HG03097 (cell line): Measurements from ENCODE around the gene MIF.

Source experiments
- ATAC-seq: cut with Tn5 transposase; IDR thresholded peaks from one replicate; pipeline ENCODE4 v1.9.1; 2021; ENCODE audit not compliant: unreplicated experiment, low FRiP score

The MIF gene

GRCh38 chr22:23875801-23876200 is 18.4 kb upstream of the MIF start:
- no peak for ATAC-seq

DNA sequence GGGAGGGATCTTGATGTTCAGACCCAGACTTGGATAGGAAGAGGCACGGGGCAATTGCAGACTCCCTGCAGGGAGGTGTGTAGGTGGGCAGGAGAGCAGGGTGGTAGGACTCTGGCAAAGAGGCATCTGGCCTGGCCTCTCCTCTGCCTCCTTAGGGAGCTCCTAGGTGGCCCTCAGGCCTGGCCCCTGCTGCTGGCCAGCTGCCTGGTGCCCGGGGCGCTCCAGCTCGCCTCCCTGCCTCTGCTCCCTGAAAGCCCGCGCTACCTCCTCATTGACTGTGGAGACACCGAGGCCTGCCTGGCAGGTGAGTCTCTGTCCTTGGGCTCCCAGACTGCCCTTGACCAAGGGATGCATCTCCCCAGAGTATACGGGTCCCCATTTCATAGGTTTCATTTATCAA is 16.6 kb upstream of the MIF start:
- no peak for ATAC-seq

DNA sequence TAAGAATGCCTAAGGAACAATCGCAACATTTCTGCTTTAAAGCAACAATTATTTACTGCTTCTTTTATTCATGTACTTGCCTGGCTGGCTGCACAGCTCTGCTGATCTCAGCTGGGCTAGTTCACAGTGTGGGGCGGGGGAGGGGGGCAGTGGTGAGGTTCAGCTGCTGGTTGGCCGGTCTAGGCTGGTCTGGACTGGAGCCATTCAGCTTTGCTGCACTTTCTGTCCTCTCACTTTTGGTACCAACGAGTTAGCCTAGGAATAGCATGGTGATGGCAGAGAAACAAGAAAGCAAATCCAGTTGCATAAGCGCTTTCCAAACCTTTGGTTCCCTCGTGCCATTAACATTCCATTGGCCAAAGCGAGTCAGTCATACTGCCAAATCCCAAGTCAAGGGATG is 16.0 kb upstream of the MIF start:
- ATAC-seq = no peak

- no peak for ATAC-seq
These were observed 11.8 kb upstream of the MIF start for GRCh38 chr22:23882370-23882769.

DNA sequence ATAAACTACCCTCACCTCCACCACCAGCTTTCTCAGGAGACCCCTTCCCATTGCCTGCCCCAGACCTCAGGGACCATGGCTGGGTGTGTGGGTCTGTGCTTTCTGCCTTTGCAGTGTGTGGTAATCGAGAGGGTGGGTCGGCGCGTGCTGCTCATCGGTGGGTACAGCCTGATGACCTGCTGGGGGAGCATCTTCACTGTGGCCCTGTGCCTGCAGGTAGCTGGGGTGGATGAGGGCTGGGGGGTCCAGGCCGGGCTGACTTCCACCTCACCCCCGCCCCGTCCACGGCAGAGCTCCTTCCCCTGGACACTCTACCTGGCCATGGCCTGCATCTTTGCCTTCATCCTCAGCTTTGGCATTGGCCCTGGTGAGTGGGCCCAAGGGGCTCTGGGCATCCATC is 10.5 kb upstream of the MIF start:
- ATAC-seq = no peak

- no peak for ATAC-seq
These were observed 10.0 kb upstream of the MIF start for GRCh38 chr22:23884140-23884539.

DNA sequence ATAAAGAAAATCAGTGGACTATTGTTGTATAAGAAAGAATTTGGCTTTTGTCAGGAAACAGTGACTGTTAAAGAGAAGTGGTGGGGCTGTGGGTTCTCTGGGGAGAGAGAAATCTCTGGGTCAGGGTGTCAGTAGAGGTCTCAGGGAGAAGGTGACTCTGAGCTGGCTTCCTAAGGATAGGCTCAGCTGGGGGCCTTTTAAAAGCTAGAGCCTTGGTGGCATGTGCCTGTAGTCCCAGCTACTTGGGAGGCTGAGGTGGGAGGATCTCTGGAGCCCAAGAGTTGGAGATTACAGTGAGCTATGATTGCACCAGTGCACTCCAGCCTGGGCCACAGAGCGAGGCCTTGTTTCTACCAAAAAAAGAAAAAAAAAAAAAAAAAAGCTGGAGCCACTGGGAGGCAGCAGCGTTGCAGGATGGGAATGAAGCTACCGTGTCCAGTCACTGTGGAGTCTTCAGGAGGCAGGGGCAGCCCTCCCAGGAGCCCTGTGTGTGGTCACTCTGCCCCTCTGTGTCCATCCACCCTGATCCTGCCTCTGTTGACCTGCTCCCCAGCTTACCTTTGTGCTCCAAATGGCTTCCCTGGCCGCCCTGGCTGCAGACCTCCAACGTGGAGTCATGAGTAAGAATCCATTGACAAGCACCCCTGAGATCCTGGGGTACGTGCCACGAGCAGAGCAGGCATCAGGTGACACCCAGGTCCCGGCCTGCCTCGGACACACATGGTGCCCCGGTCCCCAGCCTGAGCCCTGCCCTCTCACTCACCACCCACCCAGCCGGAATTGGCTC is 5.4 kb upstream of the MIF start:
- no peak for ATAC-seq

DNA sequence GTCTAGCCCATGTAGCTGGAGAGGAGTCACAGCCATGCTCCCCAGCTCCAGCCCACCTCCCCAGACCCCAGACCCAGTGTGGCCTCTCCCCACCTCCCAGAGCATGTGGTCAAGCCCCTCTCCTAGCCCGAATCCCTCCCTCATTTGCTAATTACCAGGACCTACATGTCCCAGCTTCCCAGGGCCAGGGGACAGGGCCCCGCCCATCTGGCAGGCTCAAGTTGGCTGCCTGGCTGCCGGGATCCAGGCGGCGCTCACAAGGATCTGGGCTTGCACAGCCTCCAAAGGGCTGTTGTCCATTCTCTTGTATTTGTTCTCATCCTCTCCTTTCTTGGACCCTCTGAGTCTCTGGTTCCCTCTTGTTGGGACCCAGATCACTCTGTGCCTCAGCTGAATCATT is 4.6 kb upstream of the MIF start:
- no peak for ATAC-seq

GRCh38 chr22:23891726-23892125 is 2.5 kb upstream of the MIF start:
- no peak for ATAC-seq

DNA sequence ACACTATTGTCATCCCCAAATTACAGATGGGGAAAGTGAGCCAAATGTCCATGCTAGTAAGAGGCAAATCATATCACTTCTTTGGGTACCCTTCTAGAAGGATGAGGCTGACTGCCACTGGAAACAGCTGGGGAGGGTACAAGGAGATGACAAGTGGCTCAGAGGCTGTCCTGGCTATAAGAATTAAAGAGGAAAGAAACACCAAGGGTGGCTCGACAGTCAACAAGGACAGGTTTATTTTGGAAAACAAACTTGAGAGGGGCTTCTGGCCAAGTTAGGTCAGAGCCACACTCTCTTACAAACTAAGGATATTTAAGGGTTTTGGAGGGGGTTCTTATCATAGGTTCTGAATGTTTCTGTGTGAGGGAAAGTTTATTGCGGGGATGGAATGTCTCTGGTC is 2.1 kb upstream of the MIF start:
- ATAC-seq = no peak

DNA sequence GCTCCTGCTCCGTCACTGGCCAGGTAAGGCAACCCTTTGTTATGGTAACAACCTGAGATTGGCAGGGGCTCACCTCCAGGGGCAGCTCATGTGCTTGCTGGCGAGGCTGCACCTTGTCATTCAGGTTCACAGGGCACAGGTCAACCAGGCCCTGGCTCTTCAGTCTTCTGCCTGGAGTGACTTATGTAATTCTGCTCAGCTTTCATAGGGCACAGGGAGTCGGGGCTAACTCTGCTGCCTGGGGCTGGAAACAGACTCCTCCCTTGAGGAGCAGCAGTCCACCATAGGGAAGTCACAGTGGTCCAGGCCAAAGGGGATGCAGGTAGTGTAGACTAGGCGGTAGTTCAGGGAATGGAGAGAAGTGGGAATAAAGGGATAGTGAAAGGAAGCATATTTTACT is 1.5 kb upstream of the MIF start:
- ATAC-seq = no peak

- no peak for ATAC-seq
These were observed 850 bp upstream of the MIF start for GRCh38 chr22:23893121-23893944.

GRCh38 chr22:23894710-23895598 is 771 bp downstream of the MIF start:
- peak; percentile 14 for ATAC-seq

DNA sequence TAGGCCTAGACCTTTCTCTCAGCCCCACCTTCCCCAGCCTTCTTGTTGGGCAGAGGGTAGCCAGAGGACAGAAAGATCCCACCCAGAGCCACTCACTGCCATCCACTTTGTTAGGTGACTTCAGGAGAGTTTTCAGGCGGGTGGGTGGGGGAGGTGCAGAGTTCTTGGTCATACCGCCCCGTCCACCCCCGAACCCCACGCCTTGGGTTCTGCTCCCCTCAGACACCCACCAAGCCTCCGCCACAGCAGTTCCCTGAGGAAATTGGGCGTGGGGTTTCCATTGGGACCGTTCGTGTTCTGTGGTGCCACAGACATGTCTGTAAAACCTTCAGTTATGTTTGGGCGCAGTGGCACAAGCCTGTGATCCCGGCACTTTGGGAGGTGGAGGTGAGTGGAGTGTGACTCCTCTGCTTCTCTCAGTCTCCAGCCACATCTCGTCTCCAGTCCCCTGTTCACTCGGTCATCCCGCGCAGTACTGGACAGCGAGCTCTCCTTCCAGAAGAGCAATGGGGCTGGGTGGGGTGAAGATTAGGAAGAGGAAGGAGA is 1.5 kb downstream of the MIF start:
- ATAC-seq = no peak

DNA sequence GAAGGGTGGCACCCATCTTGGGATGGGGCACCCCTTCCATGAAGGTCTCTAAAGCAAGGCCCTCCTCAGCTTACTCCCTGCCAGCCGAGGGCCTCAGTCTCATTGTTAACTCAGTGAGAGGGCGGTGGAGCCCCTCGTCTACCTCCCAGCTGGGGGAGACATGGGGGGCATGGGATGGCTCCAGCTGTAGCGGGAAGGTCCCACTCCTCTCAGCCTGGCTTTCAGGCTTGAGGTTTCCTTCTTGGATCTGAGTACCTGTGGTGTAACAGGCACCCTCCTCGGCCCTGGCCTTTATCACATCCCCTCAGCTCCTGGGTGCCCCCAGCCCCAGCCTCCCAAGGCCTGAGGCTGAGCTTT is 2.0 kb downstream of the MIF start:
- ATAC-seq = no peak

- no peak for ATAC-seq
These were observed 2.5 kb downstream of the MIF start for GRCh38 chr22:23896523-23897186.

- no peak for ATAC-seq
These were observed 3.1 kb downstream of the MIF start for GRCh38 chr22:23897320-23897719.

DNA sequence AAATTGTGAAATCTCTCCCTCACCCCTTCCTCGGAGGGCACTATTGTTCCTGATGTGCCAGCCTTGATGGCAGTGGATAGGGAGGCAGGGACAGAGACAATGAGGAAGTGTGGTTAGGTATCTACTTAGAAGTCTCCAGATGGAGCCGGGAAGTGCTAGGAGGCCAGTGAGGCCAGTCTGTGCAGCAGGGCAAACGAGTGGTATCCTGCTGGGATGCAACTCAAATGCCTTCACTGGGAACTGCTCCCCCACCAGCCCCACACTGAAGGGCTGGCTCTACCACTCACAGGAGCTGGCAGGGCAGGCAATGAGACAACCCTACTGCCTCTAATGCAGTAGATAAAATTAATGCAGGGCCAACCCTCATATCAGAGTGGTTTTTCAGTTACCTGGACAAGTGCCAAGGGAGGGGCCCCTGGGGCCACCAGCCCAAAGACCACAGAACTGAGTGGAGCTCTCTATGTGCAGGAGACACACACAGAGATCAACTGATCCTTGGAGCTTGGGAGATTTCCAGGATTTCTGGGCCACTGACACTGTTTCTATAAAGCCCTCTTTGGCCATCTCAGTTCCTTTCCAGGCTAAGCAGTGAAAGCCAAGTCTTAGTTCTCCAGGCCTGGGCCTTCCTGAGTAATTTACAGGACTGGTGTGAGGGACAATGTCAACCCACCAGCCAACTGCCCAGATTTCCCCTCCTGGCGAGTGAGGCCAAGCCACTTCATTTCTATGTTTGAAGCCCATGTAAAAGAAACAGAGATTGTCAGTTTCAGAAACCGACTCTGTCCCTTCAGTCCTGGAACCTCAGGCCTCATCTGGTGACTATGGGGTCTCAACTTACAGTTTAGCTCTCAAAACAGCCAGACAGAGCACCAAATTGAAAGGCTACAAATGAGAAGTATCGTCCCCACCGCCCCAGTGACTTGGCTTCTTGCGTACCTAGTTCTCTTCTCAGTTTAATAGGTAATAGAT is 4.1 kb downstream of the MIF start:
- no peak for ATAC-seq

GRCh38 chr22:23899042-23899745 is 5.0 kb downstream of the MIF start:
- ATAC-seq = no peak
